ENCODE measurements around the gene SLC35C1.
A peak's percentile ranks its signal among the peaks of the same experiment; 100 is the strongest.

Gene SLC35C1

GRCh38 chr11:45801723-45802315 lies 3.1 kb upstream of the SLC35C1 start:
- no peak for TF ChIP-seq SIN3A (IDR thresholded peaks at IDR 0.05; ENCODE audit: borderline replicate concordance, insufficient read depth, low read length)

GRCh38 chr11:45802531-45803317 lies 2.2 kb upstream of the SLC35C1 start:
- TF ChIP-seq REST (IDR thresholded peaks at IDR 0.05; ENCODE audit: insufficient read depth in 1 of 2, low read depth in 2 of 2, low read length in 2 of 2) (no peak), FOXP2 (optimal IDR thresholded peaks at IDR 0.05; ENCODE audit: borderline replicate concordance, extremely low read depth, extremely low read length, insufficient read depth) (no peak), TAF1 (IDR thresholded peaks at IDR 0.05; ENCODE audit: borderline replicate concordance, insufficient read depth, low read length) (no peak), SIN3A (IDR thresholded peaks at IDR 0.05; ENCODE audit: borderline replicate concordance, insufficient read depth, low read length) (no peak), POLR2AphosphoS5 (IDR thresholded peaks at IDR 0.05; ENCODE audit: low read depth, low read length) (no peak)

GRCh38 chr11:45803971-45804760 lies 783 bp upstream of the SLC35C1 start:
- 0 out of 4 replicates have a peak, but pooled peaks of 1 of the 2 experiments have one; percentile 10 for TF ChIP-seq REST (IDR thresholded peaks at IDR 0.05; ENCODE audit: insufficient read depth in 1 of 2, low read depth in 2 of 2, low read length in 2 of 2)
- TF ChIP-seq TAF1 (IDR thresholded peaks at IDR 0.05; ENCODE audit: borderline replicate concordance, insufficient read depth, low read length): 0 out of 2 replicates have a peak, but pooled peaks have one; percentile 11
- no peak for TF ChIP-seq POLR2AphosphoS5 (IDR thresholded peaks at IDR 0.05; ENCODE audit: low read depth, low read length)
- TF ChIP-seq FOXP2 (optimal IDR thresholded peaks at IDR 0.05; ENCODE audit: borderline replicate concordance, extremely low read depth, extremely low read length, insufficient read depth): peak; percentile 85
- TF ChIP-seq SIN3A (IDR thresholded peaks at IDR 0.05; ENCODE audit: borderline replicate concordance, insufficient read depth, low read length): no peak

- TF ChIP-seq SIN3A (IDR thresholded peaks at IDR 0.05; ENCODE audit: borderline replicate concordance, insufficient read depth, low read length): no peak
- no peak; the same call in 1 of the 2 replicates for TF ChIP-seq POLR2AphosphoS5 (IDR thresholded peaks at IDR 0.05; ENCODE audit: low read depth, low read length)
- TF ChIP-seq TAF1 (IDR thresholded peaks at IDR 0.05; ENCODE audit: borderline replicate concordance, insufficient read depth, low read length): no peak
- no peak for TF ChIP-seq FOXP2 (optimal IDR thresholded peaks at IDR 0.05; ENCODE audit: borderline replicate concordance, extremely low read depth, extremely low read length, insufficient read depth)
- no peak for TF ChIP-seq REST (IDR thresholded peaks at IDR 0.05; ENCODE audit: insufficient read depth in 1 of 2, low read depth in 2 of 2, low read length in 2 of 2)
Measured at GRCh38 chr11:45805305-45806071, 539 bp downstream of the SLC35C1 start.
